GM12865 (cell line): ENCODE measurements around the gene LHFPL3.

Experiments
- DNase-seq: peaks from one replicate; pipeline ENCODE4 v3.0.0; 2010; ENCODE audit warnings: low read depth
- H3K4me3 ChIP-seq: 2 replicates; pipeline ENCODE4 v1.5.1; 2011; ENCODE audit warnings: mild to moderate bottlenecking, low read depth, low read length, control low read depth
- TF ChIP-seq, protein P1 (sequence below): IDR thresholded peaks from 2 replicates; pipeline ENCODE4 v1.5.1; 2011; ENCODE audit warnings: low read length, control low read depth, low read depth, inconsistent platforms; ENCODE audit not compliant: insufficient read depth; ENCODE audit errors: missing control alignments

The LHFPL3 gene

DNA sequence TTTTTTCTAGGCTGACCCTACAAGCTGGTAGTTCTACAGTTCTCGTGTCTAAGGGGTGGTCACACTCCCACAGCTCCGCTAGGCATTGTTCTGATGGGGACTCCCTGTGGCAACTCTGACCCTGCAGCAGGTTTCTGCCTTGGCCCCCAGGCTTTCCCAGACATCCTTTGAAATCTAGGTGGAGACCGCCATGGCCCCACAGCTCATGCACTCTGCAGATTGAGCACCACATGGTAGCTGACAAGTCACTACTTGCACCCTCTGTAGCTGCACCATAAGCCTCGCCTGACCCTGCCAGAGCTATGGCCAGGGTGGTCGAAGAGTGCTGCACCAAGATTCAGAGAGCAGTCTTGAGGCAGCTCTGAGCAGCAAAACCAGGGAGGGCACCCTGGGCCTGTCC lies 275.6 kb downstream of the LHFPL3 start:
- DNase-seq: no peak
- TF ChIP-seq, protein P1, sequence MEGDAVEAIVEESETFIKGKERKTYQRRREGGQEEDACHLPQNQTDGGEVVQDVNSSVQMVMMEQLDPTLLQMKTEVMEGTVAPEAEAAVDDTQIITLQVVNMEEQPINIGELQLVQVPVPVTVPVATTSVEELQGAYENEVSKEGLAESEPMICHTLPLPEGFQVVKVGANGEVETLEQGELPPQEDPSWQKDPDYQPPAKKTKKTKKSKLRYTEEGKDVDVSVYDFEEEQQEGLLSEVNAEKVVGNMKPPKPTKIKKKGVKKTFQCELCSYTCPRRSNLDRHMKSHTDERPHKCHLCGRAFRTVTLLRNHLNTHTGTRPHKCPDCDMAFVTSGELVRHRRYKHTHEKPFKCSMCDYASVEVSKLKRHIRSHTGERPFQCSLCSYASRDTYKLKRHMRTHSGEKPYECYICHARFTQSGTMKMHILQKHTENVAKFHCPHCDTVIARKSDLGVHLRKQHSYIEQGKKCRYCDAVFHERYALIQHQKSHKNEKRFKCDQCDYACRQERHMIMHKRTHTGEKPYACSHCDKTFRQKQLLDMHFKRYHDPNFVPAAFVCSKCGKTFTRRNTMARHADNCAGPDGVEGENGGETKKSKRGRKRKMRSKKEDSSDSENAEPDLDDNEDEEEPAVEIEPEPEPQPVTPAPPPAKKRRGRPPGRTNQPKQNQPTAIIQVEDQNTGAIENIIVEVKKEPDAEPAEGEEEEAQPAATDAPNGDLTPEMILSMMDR: no peak
- H3K4me3 ChIP-seq: no peak overlapping the region

DNA sequence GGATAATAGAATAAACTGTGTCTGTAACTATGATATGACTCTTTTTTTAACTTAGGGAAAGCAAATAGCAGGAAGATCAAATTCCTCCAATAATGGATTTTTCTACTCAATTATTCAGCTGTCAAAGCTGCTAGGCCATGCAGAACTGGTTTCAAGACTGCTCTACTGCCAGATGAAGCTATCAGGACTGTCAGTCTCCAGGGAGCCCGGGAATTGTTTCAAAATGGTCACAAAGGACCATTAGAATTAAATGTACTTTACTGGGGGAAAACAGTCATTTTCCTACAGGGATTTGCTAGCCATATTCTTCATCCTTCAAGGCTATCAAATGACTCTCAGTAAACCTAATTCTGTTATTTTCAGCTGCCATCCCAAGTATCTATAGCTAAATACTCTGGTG lies 276.3 kb downstream of the LHFPL3 start:
- TF ChIP-seq, protein P1: no peak
- H3K4me3 ChIP-seq: no peak overlapping the region
- DNase-seq: no peak

GRCh38 chr7:104621321-104621720 lies 292.9 kb downstream of the LHFPL3 start:
- TF ChIP-seq, protein P1: no peak
- H3K4me3 ChIP-seq: no peak overlapping the region
- peak; percentile 22 for DNase-seq

GRCh38 chr7:104625956-104626355 lies 297.6 kb downstream of the LHFPL3 start:
- H3K4me3 ChIP-seq: no peak overlapping the region
- TF ChIP-seq, protein P1: no peak
- DNase-seq: no peak

DNA sequence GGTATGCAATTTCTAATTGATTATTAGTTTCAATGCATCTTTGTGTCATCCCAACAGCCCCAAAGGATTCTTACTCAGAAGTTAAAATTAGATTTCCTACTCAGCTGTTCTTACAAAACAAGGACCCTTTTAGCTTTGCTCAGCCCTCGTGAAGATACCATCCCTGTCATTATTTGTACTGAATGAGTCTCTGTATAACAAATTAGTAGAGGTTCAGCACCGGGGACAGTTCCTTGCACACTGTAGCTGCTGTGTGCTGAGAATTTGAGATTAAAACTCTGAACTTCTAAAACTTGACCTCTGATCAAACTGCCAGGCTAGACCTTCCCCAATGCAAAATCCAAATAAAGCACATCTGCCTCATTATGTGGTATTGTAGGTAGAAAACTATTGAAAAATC lies 299.1 kb downstream of the LHFPL3 start:
- no peak overlapping the region for H3K4me3 ChIP-seq
- peak; percentile 25 for DNase-seq
- TF ChIP-seq, protein P1: no peak

DNA sequence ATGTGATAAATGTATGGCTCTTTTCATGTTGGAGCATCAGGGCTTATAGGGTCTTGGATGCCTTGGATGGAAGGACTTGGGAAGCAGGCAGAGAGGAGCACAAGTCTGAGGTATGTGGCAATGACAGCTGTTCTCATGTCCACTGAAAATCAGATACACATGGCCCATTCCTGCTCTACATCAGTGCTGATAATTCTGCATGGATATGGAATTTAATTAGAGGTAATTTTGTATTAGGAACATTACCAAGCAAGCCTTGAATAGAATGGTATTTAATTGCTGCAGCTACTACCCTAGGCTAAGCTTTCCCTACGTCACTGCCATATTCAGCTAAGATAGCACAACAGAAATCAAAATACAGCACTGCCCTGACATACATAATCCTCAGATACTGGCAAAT lies 299.6 kb downstream of the LHFPL3 start:
- no peak overlapping the region for H3K4me3 ChIP-seq
- DNase-seq: no peak
- TF ChIP-seq, protein P1: no peak

- DNase-seq: no peak
- TF ChIP-seq, protein P1: no peak
- no peak overlapping the region for H3K4me3 ChIP-seq
Measured at GRCh38 chr7:104629408-104629807, 301.0 kb downstream of the LHFPL3 start.
